Measurements from ENCODE around the gene MCHR1.

Gene MCHR1

DNA sequence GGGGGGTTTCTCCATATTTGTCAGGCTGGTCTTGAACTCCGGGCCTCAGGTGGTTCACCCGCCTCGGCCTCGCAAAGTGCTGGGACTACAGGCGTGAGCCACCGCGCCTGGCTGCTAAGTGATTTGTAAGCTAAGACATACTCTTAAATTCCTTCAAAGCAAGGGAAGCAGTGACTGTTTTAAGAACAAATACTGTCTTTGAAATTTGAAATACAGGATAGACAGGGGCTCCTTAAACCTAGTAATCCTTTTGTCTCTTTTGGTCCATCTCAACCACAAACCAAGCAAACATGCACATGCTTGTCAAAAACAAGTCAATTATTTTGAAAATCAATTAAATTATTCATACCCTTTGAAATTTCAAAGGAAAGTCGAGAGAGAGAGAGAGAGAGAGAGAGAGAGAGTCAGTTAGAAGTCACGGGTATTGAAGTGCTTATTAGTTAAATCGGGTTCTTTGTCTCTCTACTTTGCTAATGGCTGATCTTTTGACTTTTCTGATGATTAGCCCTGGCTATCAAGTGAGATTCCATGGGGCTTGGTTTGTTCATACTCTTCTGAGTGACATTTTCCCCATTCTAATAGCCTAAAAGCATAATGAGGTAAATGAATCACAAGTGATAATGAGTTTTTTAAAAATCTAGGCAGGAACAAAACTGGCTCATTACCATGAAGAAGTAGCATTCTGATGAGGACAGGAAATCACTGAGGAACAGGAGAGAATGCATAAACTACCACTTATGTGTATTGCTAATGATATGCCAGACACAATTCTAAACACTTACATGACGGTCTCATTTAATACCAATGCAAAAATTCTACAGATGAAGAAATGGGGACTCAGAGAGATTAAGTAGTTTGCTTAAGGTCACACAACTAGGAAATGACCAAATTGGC is 48.0 kb downstream of the MCHR1 start:
- DNase-seq (ENCODE audit: low spot score) = no peak

DNA sequence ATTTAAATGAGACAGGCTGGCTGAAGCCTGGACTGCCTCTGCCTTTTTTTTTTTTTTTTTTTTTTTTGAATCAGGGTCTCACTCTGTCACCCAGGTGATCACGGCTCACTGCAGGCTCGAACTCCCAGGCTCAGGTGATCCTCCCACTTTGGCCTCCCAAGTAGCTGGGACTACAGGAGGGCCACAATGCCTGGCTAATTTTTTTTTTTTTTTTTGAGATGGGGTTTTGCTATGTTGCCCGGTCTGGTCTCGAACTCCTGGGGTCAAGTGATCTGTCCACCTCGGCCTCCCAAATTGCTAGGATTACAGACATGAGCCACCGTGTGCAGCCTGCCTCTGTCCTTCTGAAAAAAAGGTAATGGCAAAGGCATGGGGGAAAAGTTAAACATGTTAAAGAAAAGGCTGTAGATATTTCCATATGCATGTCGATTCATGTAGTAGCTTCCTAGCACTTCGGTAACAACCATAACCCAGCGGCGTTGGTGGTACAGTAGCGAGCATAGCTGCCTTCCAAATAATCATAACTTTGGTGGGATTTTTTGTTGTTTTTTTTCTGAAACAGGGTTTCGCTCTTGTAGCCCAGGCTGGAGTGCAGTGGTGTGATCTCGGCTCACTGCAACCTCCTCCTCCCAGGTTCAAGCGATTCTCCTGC is 48.8 kb downstream of the MCHR1 start:
- no peak for DNase-seq (ENCODE audit: low spot score)

DNA sequence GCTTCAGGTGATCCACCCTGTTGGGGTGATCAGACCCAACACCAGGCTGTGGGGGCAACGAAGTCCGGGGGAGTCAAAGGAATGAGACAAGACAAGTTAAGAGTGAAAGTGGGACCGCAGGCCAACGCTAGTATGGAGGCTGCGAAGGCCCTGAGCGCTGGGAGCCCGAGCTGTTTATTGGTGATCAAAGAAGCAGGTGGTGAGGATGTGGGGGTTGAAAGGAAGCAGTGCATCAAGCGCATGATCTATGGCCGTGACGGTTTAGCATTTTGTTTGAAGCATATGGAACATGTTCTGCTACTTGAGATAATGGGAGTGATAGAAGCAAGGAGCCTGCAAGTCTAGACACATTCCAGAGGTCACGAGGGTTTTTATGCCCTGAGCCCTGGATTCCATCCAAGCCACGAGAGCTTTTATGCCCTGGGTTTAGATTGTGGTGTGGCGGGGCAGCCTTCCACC is 49.5 kb downstream of the MCHR1 start:
- DNase-seq (ENCODE audit: low spot score) = peak; percentile 82

DNA sequence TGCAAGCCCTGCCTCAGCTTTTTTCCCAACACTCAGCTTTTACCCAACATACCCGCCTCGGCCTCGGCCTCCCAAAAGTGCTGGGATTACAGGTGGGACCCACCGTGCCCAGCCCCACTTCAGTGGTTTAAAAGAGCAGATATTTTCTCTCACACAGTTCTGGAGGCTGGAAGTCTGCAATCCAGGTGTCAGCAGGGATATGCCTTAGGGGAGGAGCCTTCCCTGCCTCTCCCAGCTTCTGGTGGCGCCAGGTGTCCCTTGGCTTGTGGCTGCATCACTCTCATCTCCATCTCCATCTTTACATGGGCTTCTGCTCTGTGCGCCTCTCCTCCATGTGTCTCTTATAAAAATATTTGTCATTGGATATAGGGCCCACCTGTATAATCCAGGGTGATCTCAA is 50.0 kb downstream of the MCHR1 start:
- no peak for DNase-seq (ENCODE audit: low spot score)

All from CD4-positive, alpha-beta T cell treated with Interleukin-6 at 100 ng/mL for 8 hours (primary cell).